Endothelial cell of umbilical vein (primary cell): ENCODE results near the gene HASPIN. TPM values are rescaled to one million over a fixed set of nuclear protein-coding genes. Genes with fewer than 3 reads are reported as not detected.

Experiments
- BruUV-seq: library from RNA; stranded (reverse); fragments of 400-500 nt; replicated peaks from 2 replicates; lab custom pipeline; 2021; lab: Mats Ljungman, UMichigan
- CTCF ChIA-PET: fragments of 300-600, 350-600 bp; sonication (Branson Sonifier 250); formaldehyde crosslinking; loops from one replicate; lab custom pipeline; 2021; ENCODE audit warnings: antibody characterized with exemption, inconsistent platforms; lab: Charles Lee
- POLR2A ChIA-PET: fragments of 300-600, 350-600 bp; sonication (Branson Sonifier 250); formaldehyde crosslinking; loops from one replicate; lab custom pipeline; 2021; ENCODE audit warnings: antibody characterized with exemption, inconsistent platforms; lab: Charles Lee
- DNase-seq: peaks from one replicate; pipeline ENCODE4 v3.0.0-alpha.2; 2011; ENCODE audit warnings: low read depth, low spot score
- FAIRE-seq: peaks from 2 replicates; lab custom pipeline; 2011; peaks lifted over from hg19 to GRCh38; lab: Jason Lieb, UNC
- H2AFZ ChIP-seq: 2 replicates; pipeline ENCODE4 v1.6.0; 2012; ENCODE audit warnings: low read depth, low read length, control low read depth, inconsistent platforms
- H3K27ac ChIP-seq: 2 replicates; pipeline ENCODE4 v1.5.1; 2011; ENCODE audit warnings: low read depth, mild to moderate bottlenecking, control low read depth, low read length, moderate library complexity; ENCODE audit not compliant: insufficient read depth
- H3K27me3 ChIP-seq, 2 experiments: 2 replicates each; pipeline versions ENCODE4 v1.6.0 to v1.6.1; 2011; ENCODE audit warnings: low read length in 2 of 2, mixed read lengths in 1 of 2; ENCODE audit not compliant: control insufficient read depth in 2 of 2, insufficient read depth in 2 of 2
- H3K36me3 ChIP-seq, 2 experiments: 2 replicates in 1 of 2; 3 replicates in 1 of 2; pipeline ENCODE4 v1.5.1; 2011; ENCODE audit warnings: low read length in 2 of 2, mild to moderate bottlenecking in 1 of 2, moderate library complexity in 1 of 2; ENCODE audit not compliant: control insufficient read depth in 2 of 2, insufficient read depth in 2 of 2; ENCODE audit errors: extremely low read depth in 1 of 2
- H3K4me1 ChIP-seq: 3 replicates; pipeline ENCODE4 v1.5.1; 2011; ENCODE audit warnings: mild to moderate bottlenecking, low read length; ENCODE audit not compliant: control insufficient read depth, insufficient read depth; ENCODE audit errors: extremely low read depth
- H3K4me2 ChIP-seq: 2 replicates; pipeline ENCODE4 v1.6.1; 2011; ENCODE audit warnings: low read length, control low read depth, mixed read lengths; ENCODE audit not compliant: insufficient read depth
- H3K4me3 ChIP-seq, 3 experiments: fragments of 200-600 bp in 1 of 3; sonication (generic), shearing (Covaris generic) in 1 of 3; replicated peaks in 1 of 3; 2 replicates each; pipeline ENCODE4 v1.5.1; 2011 to 2016; ENCODE audit warnings: control low read depth in 3 of 3, low read length in 3 of 3, mild to moderate bottlenecking in 2 of 3, inconsistent platforms in 1 of 3, low read depth in 1 of 3, moderate library complexity in 1 of 3; ENCODE audit not compliant: insufficient read depth in 1 of 3
- H3K79me2 ChIP-seq: 2 replicates; pipeline ENCODE4 v1.6.0; 2012; ENCODE audit warnings: low read length, inconsistent platforms; ENCODE audit not compliant: control insufficient read depth, insufficient read depth
- H3K9ac ChIP-seq: replicated peaks from 2 replicates; pipeline ENCODE3; 2011; ENCODE audit warnings: low read length, control low read depth; ENCODE audit not compliant: insufficient read depth; ENCODE audit errors: extremely low read depth
- H3K9me1 ChIP-seq: replicated peaks from 3 replicates; pipeline ENCODE4 v1.6.0; 2011; ENCODE audit warnings: mild to moderate bottlenecking, low read length; ENCODE audit not compliant: control insufficient read depth, insufficient read depth; ENCODE audit errors: extremely low read depth
- H3K9me3 ChIP-seq: replicated peaks from 2 replicates; pipeline ENCODE4 v1.5.1; 2012; ENCODE audit warnings: low read length, inconsistent platforms; ENCODE audit not compliant: control insufficient read depth, insufficient read depth
- H4K20me1 ChIP-seq: replicated peaks from 2 replicates; pipeline ENCODE3; 2011; ENCODE audit warnings: mild to moderate bottlenecking, low read length; ENCODE audit not compliant: control insufficient read depth, insufficient read depth; ENCODE audit errors: extremely low read depth
- EZH2 ChIP-seq: IDR thresholded peaks from 2 replicates; pipeline ENCODE4 v1.6.1; 2012; ENCODE audit warnings: borderline replicate concordance, low read depth, mild to moderate bottlenecking, moderate library complexity, low read length, inconsistent platforms; ENCODE audit not compliant: severe bottlenecking
- FOS ChIP-seq: IDR thresholded peaks from 2 replicates; pipeline ENCODE4 v1.6.1; 2011; ENCODE audit warnings: mild to moderate bottlenecking, low read length, moderate library complexity, borderline replicate concordance; ENCODE audit not compliant: insufficient read depth
- GATA2 ChIP-seq: IDR thresholded peaks from 2 replicates; pipeline ENCODE4 v1.7.0; 2011; ENCODE audit warnings: low read depth, mild to moderate bottlenecking, moderate library complexity, mixed read lengths, low read length; ENCODE audit not compliant: insufficient read length, insufficient read depth
- JUN ChIP-seq: IDR thresholded peaks from 2 replicates; pipeline ENCODE4 v1.6.1; 2011; ENCODE audit warnings: borderline replicate concordance, low read depth; ENCODE audit not compliant: insufficient read length, insufficient read depth
- MAX ChIP-seq: IDR thresholded peaks from 2 replicates; pipeline ENCODE4 v1.6.1; 2011; ENCODE audit not compliant: insufficient read depth, insufficient read length
- MYC ChIP-seq: IDR thresholded peaks from one replicate; pipeline ENCODE4 v1.6.1; 2011; ENCODE audit warnings: mild to moderate bottlenecking, low read depth, low read length
- POLR2A ChIP-seq: IDR thresholded peaks from 2 replicates; pipeline ENCODE4 v1.6.1; 2012; ENCODE audit warnings: low read depth, mild to moderate bottlenecking, control low read depth, low read length
- POLR2AphosphoS5 ChIP-seq: IDR thresholded peaks from 2 replicates; pipeline ENCODE4 v1.6.1; 2012; ENCODE audit warnings: low read depth, mild to moderate bottlenecking, control low read depth, low read length, moderate library complexity; ENCODE audit not compliant: insufficient read depth
- dilution Hi-C: fragments of 300-500 bp; cut with MboI; formaldehyde crosslinking; loops from one replicate; pipeline ENCODE4 v1.15.0; 2019; ENCODE audit warnings: low sequenced_read_pairs; ENCODE audit not compliant: extremely low pct_ligation_motif_present
- intact Hi-C: fragments of 100-400 bp; cut with micrococcal nuclease; formaldehyde crosslinking; loops from one replicate; pipeline ENCODE4 v1.10.0; 2022
- polyA plus RNA-seq, 4 experiments: library from polyadenylated mRNA; depleted of rRNA in 3 of 4; stranded (reverse) in 3 of 4; unstranded in 1 of 4; fragments of >200 nt; gene quantifications; 2 replicates each; pipeline versions ENCODE4 v1.2.1 to v1.2.3, GENCODE V29; 2011 to 2012; ENCODE audit warnings: missing spikeins in 1 of 4
- total RNA-seq: library from RNA; stranded (reverse); gene quantifications from 2 replicates; pipeline ENCODE4 v1.2.3, GENCODE V29; 2021
- TF ChIP-seq, protein P1 (sequence below), 2 donors: IDR thresholded peaks; 1 replicate in 1 of 2; 2 replicates in 1 of 2; pipeline ENCODE4 v1.5.1; 2011; ENCODE audit warnings: low read length in 2 of 2, mild to moderate bottlenecking in 2 of 2, moderate library complexity in 2 of 2, control low read depth in 1 of 2, inconsistent platforms in 1 of 2, low read depth in 1 of 2; ENCODE audit not compliant: insufficient read depth in 1 of 2; ENCODE audit errors: extremely low read depth in 1 of 2

The HASPIN gene
- total and polyA plus RNA-seq, 2 donors (not counting 3 experiments of a cell fraction or from before 2014, with no cell fraction given) = 2.7 to 13.2 TPM

- H2AFZ ChIP-seq = no peak overlapping the region
- H3K4me3 ChIP-seq = no peak overlapping the region
- dilution Hi-C loops (no loop called here), intact Hi-C loops (no loop called here)
- FAIRE-seq (no peak), DNase-seq (no peak)
- H3K79me2 ChIP-seq = no peaks in the 10 kb centered on the region
- ChIA-PET POLR2A (no interaction called here), CTCF (no interaction called here)
- no peaks in the 10 kb centered on the region for H3K9me3 ChIP-seq
- H3K4me1 ChIP-seq = no peaks in the 10 kb centered on the region
- no peaks in the 10 kb centered on the region for H3K9me1 ChIP-seq
- no peak overlapping the region for H3K4me2 ChIP-seq
- no peak overlapping the region for H3K27ac ChIP-seq
- H4K20me1 ChIP-seq = no peaks in the 10 kb centered on the region
- H3K36me3 ChIP-seq = no peaks in the 10 kb centered on the region
- H3K27me3 ChIP-seq = no peaks in the 10 kb centered on the region
- H3K9ac ChIP-seq = no peak overlapping the region
- TF ChIP-seq POLR2A = no peak
- TF ChIP-seq GATA2 = no peak
- TF ChIP-seq POLR2AphosphoS5 = no peak
- no peak for TF ChIP-seq MYC
- no peak for TF ChIP-seq MAX
- TF ChIP-seq FOS = no peak
- no peak for TF ChIP-seq EZH2
- no peak for TF ChIP-seq JUN
- TF ChIP-seq, protein P1, sequence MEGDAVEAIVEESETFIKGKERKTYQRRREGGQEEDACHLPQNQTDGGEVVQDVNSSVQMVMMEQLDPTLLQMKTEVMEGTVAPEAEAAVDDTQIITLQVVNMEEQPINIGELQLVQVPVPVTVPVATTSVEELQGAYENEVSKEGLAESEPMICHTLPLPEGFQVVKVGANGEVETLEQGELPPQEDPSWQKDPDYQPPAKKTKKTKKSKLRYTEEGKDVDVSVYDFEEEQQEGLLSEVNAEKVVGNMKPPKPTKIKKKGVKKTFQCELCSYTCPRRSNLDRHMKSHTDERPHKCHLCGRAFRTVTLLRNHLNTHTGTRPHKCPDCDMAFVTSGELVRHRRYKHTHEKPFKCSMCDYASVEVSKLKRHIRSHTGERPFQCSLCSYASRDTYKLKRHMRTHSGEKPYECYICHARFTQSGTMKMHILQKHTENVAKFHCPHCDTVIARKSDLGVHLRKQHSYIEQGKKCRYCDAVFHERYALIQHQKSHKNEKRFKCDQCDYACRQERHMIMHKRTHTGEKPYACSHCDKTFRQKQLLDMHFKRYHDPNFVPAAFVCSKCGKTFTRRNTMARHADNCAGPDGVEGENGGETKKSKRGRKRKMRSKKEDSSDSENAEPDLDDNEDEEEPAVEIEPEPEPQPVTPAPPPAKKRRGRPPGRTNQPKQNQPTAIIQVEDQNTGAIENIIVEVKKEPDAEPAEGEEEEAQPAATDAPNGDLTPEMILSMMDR (IDR thresholded peaks at IDR 0.05; ENCODE audit: extremely low read depth in 1 of 2, insufficient read depth in 1 of 2, low read depth in 1 of 2, low read length in 2 of 2) = no peak
- no TSS peak for BruUV-seq
These were observed 47.4 kb downstream of the HASPIN start for GRCh38 chr17:3771140-3771539.
